Measurements from ENCODE around the gene CFHR2. TPM values are rescaled to one million over a fixed set of nuclear protein-coding genes. Genes with fewer than 3 reads are reported as not detected.
"Not testable (repeated sequence)": the region's sequence is repeated elsewhere in the genome, so short reads cannot be mapped to it uniquely, and the experiment has no call there.

CFHR2 gene
- not detected for total RNA-seq

GRCh38 chr1:196943568-196943967 lies at the start of gene CFHR2:
Gene CFHR2, plus strand, starts transcription at chr1:196943738. Its CDS starts 143 bp downstream, at chr1:196943881.
- H3K4me3 Mint-ChIP-seq; ATAC-seq; CTCF ChIA-PET; H3K9me3 Mint-ChIP-seq; DNase-seq; H3K4me1 Mint-ChIP-seq (ENCODE audit: low read depth); H3K27ac Mint-ChIP-seq; POLR2A ChIA-PET; H3K36me3 Mint-ChIP-seq (ENCODE audit: low read depth); intact Hi-C loops (cut with micrococcal nuclease); H3K27me3 Mint-ChIP-seq: not testable (repeated sequence)

GRCh38 chr1:196896355-196896754 lies 47.2 kb upstream of the CFHR2 start:
- Mint-ChIP-seq H3K4me3 (no peak overlapping the region), H3K27ac (no peak overlapping the region), H3K27me3 (peaks cover 15% of the 10 kb centered on the region), H3K4me1 (ENCODE audit: low read depth) (no peaks in the 10 kb centered on the region), H3K9me3 (no peaks in the 10 kb centered on the region), H3K36me3 (ENCODE audit: low read depth) (no peaks in the 10 kb centered on the region)
- TF ChIP-seq CTCF (IDR thresholded peaks at IDR 0.05) = no peak
- ATAC-seq (no peak), DNase-seq (no peak)
- ChIA-PET CTCF (no interaction called here), POLR2A (no interaction called here)
- intact Hi-C loops (cut with micrococcal nuclease) = no loop called here

GRCh38 chr1:196897158-196897828 lies 46.2 kb upstream of the CFHR2 start:
- no peaks in the 10 kb centered on the region for H3K4me1 Mint-ChIP-seq (ENCODE audit: low read depth)
- no peak overlapping the region for H3K4me3 Mint-ChIP-seq
- DNase-seq = no peak
- H3K9me3 Mint-ChIP-seq = no peaks in the 10 kb centered on the region
- H3K36me3 Mint-ChIP-seq (ENCODE audit: low read depth) = no peaks in the 10 kb centered on the region
- CTCF ChIA-PET = no interaction called here
- no peak for ATAC-seq
- POLR2A ChIA-PET = no interaction called here
- no peak for TF ChIP-seq CTCF (IDR thresholded peaks at IDR 0.05)
- intact Hi-C loops (cut with micrococcal nuclease) = no loop called here
- peaks cover 15% of the 10 kb centered on the region for H3K27me3 Mint-ChIP-seq
- no peak overlapping the region for H3K27ac Mint-ChIP-seq

- Mint-ChIP-seq H3K27ac (no peak overlapping the region), H3K36me3 (ENCODE audit: low read depth) (no peaks in the 10 kb centered on the region), H3K9me3 (no peaks in the 10 kb centered on the region), H3K4me1 (ENCODE audit: low read depth) (no peaks in the 10 kb centered on the region), H3K4me3 (no peak overlapping the region), H3K27me3 (peaks cover 10% of the 10 kb centered on the region)
- DNase-seq = no peak
- ATAC-seq = no peak
- intact Hi-C loops (cut with micrococcal nuclease) = no loop called here
- ChIA-PET POLR2A (no interaction called here), CTCF (no interaction called here)
- no peak for TF ChIP-seq CTCF (IDR thresholded peaks at IDR 0.05)
Measured at GRCh38 chr1:196902344-196902743, 41.2 kb upstream of the CFHR2 start.

GRCh38 chr1:196910215-196910614 lies 33.3 kb upstream of the CFHR2 start:
- Mint-ChIP-seq H3K27ac (no peak overlapping the region), H3K36me3 (ENCODE audit: low read depth) (no peaks in the 10 kb centered on the region), H3K27me3 (no peaks in the 10 kb centered on the region), H3K4me3 (no peak overlapping the region), H3K9me3 (no peaks in the 10 kb centered on the region), H3K4me1 (ENCODE audit: low read depth) (no peaks in the 10 kb centered on the region)
- intact Hi-C loops (cut with micrococcal nuclease) = no loop called here
- ATAC-seq = no peak
- TF ChIP-seq CTCF (IDR thresholded peaks at IDR 0.05) = no peak
- POLR2A ChIA-PET = no interaction called here
- CTCF ChIA-PET = no interaction called here
- DNase-seq = no peak

GRCh38 chr1:196912283-196912682 lies 31.3 kb upstream of the CFHR2 start:
- H3K27me3 Mint-ChIP-seq, CTCF ChIA-PET: not testable (repeated sequence)

GRCh38 chr1:196926839-196927238 lies 16.7 kb upstream of the CFHR2 start:
- H3K9me3 Mint-ChIP-seq; POLR2A ChIA-PET; H3K36me3 Mint-ChIP-seq (ENCODE audit: low read depth); intact Hi-C loops (cut with micrococcal nuclease); H3K4me3 Mint-ChIP-seq; H3K27me3 Mint-ChIP-seq; H3K27ac Mint-ChIP-seq; ATAC-seq; CTCF ChIA-PET; H3K4me1 Mint-ChIP-seq (ENCODE audit: low read depth); DNase-seq: not testable (repeated sequence)

More at GRCh38 chr1:196912283-196912682, 31.3 kb upstream of the CFHR2 start:
- DNase-seq; H3K27ac Mint-ChIP-seq; H3K4me1 Mint-ChIP-seq (ENCODE audit: low read depth); POLR2A ChIA-PET; H3K36me3 Mint-ChIP-seq (ENCODE audit: low read depth); intact Hi-C loops (cut with micrococcal nuclease); ATAC-seq; H3K4me3 Mint-ChIP-seq; H3K9me3 Mint-ChIP-seq: not testable (repeated sequence)

- ATAC-seq; H3K4me3 Mint-ChIP-seq; H3K4me1 Mint-ChIP-seq (ENCODE audit: low read depth); intact Hi-C loops (cut with micrococcal nuclease); H3K36me3 Mint-ChIP-seq (ENCODE audit: low read depth); CTCF ChIA-PET; H3K27me3 Mint-ChIP-seq; H3K27ac Mint-ChIP-seq; POLR2A ChIA-PET; DNase-seq; H3K9me3 Mint-ChIP-seq: not testable (repeated sequence)
Measured at GRCh38 chr1:196932853-196933252, 10.7 kb upstream of the CFHR2 start.
